IMR-90 (cell line): ENCODE results near the gene RBM39. TPM values are rescaled to one million over a fixed set of nuclear protein-coding genes. Genes with fewer than 3 reads are reported as not detected.

ENCODE experiments used
- ATAC-seq: fragments of 200-7000 bp; cut with Tn5 transposase; 2 replicates; pipeline ENCODE4 v1.9.1; 2020; ENCODE audit warnings: low read depth, mild to moderate bottlenecking, moderate library complexity
- BruUV-seq: library from RNA; stranded (reverse); fragments of 400-500 nt; replicated peaks from 2 replicates; lab custom pipeline; 2021; lab: Mats Ljungman, UMichigan
- CTCF ChIA-PET: fragments of 300-600 bp; formaldehyde crosslinking; extraction: SDS; loops from one replicate; lab custom pipeline; 2021; ENCODE audit warnings: antibody characterized with exemption; lab: Yijun Ruan, JAX
- POLR2A ChIA-PET: fragments of 300-600 bp; sonication (Branson Sonifier 250); formaldehyde crosslinking; loops from one replicate; lab custom pipeline; 2022; ENCODE audit warnings: antibody characterized with exemption; ENCODE audit not compliant: unreplicated experiment; lab: Charles Lee
- DNase-seq: peaks from one replicate; pipeline ENCODE4 v3.0.0; 2013
- H2AFZ ChIP-seq: replicated peaks from 2 replicates; pipeline ENCODE3; 2013; ENCODE audit warnings: low read length, mild to moderate bottlenecking; ENCODE audit not compliant: poor library complexity
- H2AK5ac ChIP-seq: 2 replicates; pipeline ENCODE4 v1.6.1; 2013; ENCODE audit warnings: low read depth, low read length, inconsistent platforms
- H2AK9ac ChIP-seq: replicated peaks from 2 replicates; pipeline ENCODE3; 2013; ENCODE audit warnings: mild to moderate bottlenecking, low read depth, low read length, moderate library complexity; ENCODE audit not compliant: poor library complexity
- H2BK120ac ChIP-seq: 2 replicates; pipeline ENCODE4 v1.6.1; 2013; ENCODE audit warnings: low read depth, low read length, inconsistent platforms
- H2BK15ac ChIP-seq: 3 replicates; pipeline ENCODE4 v1.6.1; 2013; ENCODE audit warnings: low read depth, low read length, inconsistent platforms
- H2BK20ac ChIP-seq: 2 replicates; pipeline ENCODE4 v1.6.1; 2013; ENCODE audit warnings: low read depth, mild to moderate bottlenecking, inconsistent platforms, low read length, moderate library complexity
- H2BK5ac ChIP-seq: 2 replicates; pipeline ENCODE4 v1.6.1; 2013; ENCODE audit warnings: mild to moderate bottlenecking, low read depth, low read length, inconsistent platforms; ENCODE audit not compliant: poor library complexity, severe bottlenecking
- H3K14ac ChIP-seq: replicated peaks from 2 replicates; pipeline ENCODE4 v1.6.1; 2013; ENCODE audit warnings: low read depth, low read length, inconsistent platforms
- H3K18ac ChIP-seq: 2 replicates; pipeline ENCODE4 v1.6.1; 2013; ENCODE audit warnings: low read depth, low read length, control low read depth
- H3K23ac ChIP-seq: 2 replicates; pipeline ENCODE4 v1.6.1; 2013; ENCODE audit warnings: low read depth, low read length, inconsistent platforms
- H3K27ac ChIP-seq: 2 replicates; pipeline ENCODE4 v1.5.1; 2013; ENCODE audit warnings: mild to moderate bottlenecking, control low read depth, low read length; ENCODE audit not compliant: insufficient read depth
- H3K27me3 ChIP-seq: 2 replicates; pipeline ENCODE4 v1.6.1; 2013; ENCODE audit warnings: low read length; ENCODE audit not compliant: control insufficient read depth, insufficient read depth
- H3K36me3 ChIP-seq: 2 replicates; pipeline ENCODE4 v1.6.1; 2013; ENCODE audit warnings: low read length, mixed read lengths; ENCODE audit not compliant: control insufficient read depth, insufficient read depth
- H3K4ac ChIP-seq: 2 replicates; pipeline ENCODE4 v1.6.1; 2013; ENCODE audit warnings: low read depth, low read length, inconsistent platforms
- H3K4me1 ChIP-seq: 2 replicates; pipeline ENCODE4 v1.6.1; 2013; ENCODE audit warnings: low read length, mixed read lengths; ENCODE audit not compliant: control insufficient read depth, insufficient read depth
- H3K4me2 ChIP-seq: 2 replicates; pipeline ENCODE4 v1.6.1; 2013; ENCODE audit warnings: low read depth, mild to moderate bottlenecking, control low read depth, low read length, moderate library complexity
- H3K4me3 ChIP-seq: 2 replicates; pipeline ENCODE4 v1.5.1; 2013; ENCODE audit warnings: low read depth, mild to moderate bottlenecking, control low read depth, low read length, moderate library complexity; ENCODE audit not compliant: insufficient read depth
- H3K56ac ChIP-seq: 2 replicates; pipeline ENCODE4 v1.6.1; 2013; ENCODE audit warnings: low read length, inconsistent platforms; ENCODE audit not compliant: insufficient read depth; ENCODE audit errors: extremely low read depth
- H3K79me1 ChIP-seq, 2 experiments: 2 replicates each; pipeline ENCODE4 v1.6.1; 2013; ENCODE audit warnings: low read length in 2 of 2, inconsistent platforms in 1 of 2, low read depth in 1 of 2
- H3K9ac ChIP-seq: 2 replicates; pipeline ENCODE4 v1.6.1; 2013; ENCODE audit warnings: low read depth, low read length, control low read depth
- H3K9me1 ChIP-seq: 2 replicates; pipeline ENCODE4 v1.6.1; 2013; ENCODE audit warnings: low read length, inconsistent platforms; ENCODE audit not compliant: insufficient read depth
- H3K9me3 ChIP-seq: 2 replicates; pipeline ENCODE4 v1.6.1; 2013; ENCODE audit warnings: low read length; ENCODE audit not compliant: control insufficient read depth, insufficient read depth
- H4K20me1 ChIP-seq: 2 replicates; pipeline ENCODE4 v1.6.1; 2013; ENCODE audit warnings: low read length, inconsistent platforms; ENCODE audit not compliant: insufficient read depth
- H4K5ac ChIP-seq: 2 replicates; pipeline ENCODE4 v1.6.1; 2013; ENCODE audit warnings: mild to moderate bottlenecking, low read depth, low read length, control low read depth
- H4K8ac ChIP-seq, 2 experiments: 2 replicates each; pipeline ENCODE4 v1.6.1; 2013; ENCODE audit warnings: low read depth in 2 of 2, low read length in 2 of 2, control low read depth in 1 of 2, inconsistent platforms in 1 of 2
- H4K91ac ChIP-seq: 2 replicates; pipeline ENCODE4 v1.6.1; 2013; ENCODE audit warnings: low read depth, low read length, inconsistent platforms; ENCODE audit not compliant: insufficient read depth
- BHLHE40 ChIP-seq: fragments of 150-350 bp; IDR thresholded peaks from 2 replicates; pipeline ENCODE4 v1.6.1; 2016; ENCODE audit warnings: mild to moderate bottlenecking, low read depth, low read length
- CEBPB ChIP-seq: IDR thresholded peaks from 2 replicates; pipeline ENCODE4 v1.6.1; 2012; ENCODE audit warnings: low read depth, low read length, improper control_type of control experiment
- CHD1 ChIP-seq: IDR thresholded peaks from 2 replicates; pipeline ENCODE4 v1.6.1; 2012; ENCODE audit warnings: low read depth, low read length, improper control_type of control experiment
- FOS ChIP-seq: fragments of 150-350 bp; IDR thresholded peaks from 2 replicates; pipeline ENCODE4 v1.6.1; 2016; ENCODE audit warnings: low read depth, low read length
- MAFK ChIP-seq: IDR thresholded peaks from 2 replicates; pipeline ENCODE4 v1.6.1; 2012; ENCODE audit warnings: low read depth, low read length, improper control_type of control experiment
- MAZ ChIP-seq: IDR thresholded peaks from 2 replicates; pipeline ENCODE4 v1.6.1; 2012; ENCODE audit warnings: low read depth, mild to moderate bottlenecking, low read length, improper control_type of control experiment, moderate library complexity, borderline replicate concordance
- MXI1 ChIP-seq: IDR thresholded peaks from 2 replicates; pipeline ENCODE4 v1.6.1; 2012; ENCODE audit warnings: low read depth, mild to moderate bottlenecking, low read length, moderate library complexity, borderline replicate concordance
- NFE2L2 ChIP-seq: fragments of 150-350 bp; IDR thresholded peaks from 2 replicates; pipeline ENCODE4 v1.6.1; 2016; ENCODE audit warnings: low read depth, mild to moderate bottlenecking, low read length
- POLR2A ChIP-seq: IDR thresholded peaks from 2 replicates; pipeline ENCODE4 v1.6.1; 2012; ENCODE audit warnings: mild to moderate bottlenecking, low read depth, low read length
- RAD21 ChIP-seq: IDR thresholded peaks from 2 replicates; pipeline ENCODE4 v1.6.1; 2012; ENCODE audit warnings: low read length, improper control_type of control experiment
- RCOR1 ChIP-seq: IDR thresholded peaks from 2 replicates; pipeline ENCODE4 v1.6.1; 2012; ENCODE audit warnings: mild to moderate bottlenecking, low read length, improper control_type of control experiment; ENCODE audit not compliant: insufficient replicate concordance
- RFX5 ChIP-seq: IDR thresholded peaks from 2 replicates; pipeline ENCODE4 v1.8.0; 2012; ENCODE audit warnings: low read depth, mild to moderate bottlenecking, low read length, moderate library complexity
- SMC3 ChIP-seq: fragments of 150-350 bp; IDR thresholded peaks from 2 replicates; pipeline ENCODE4 v1.6.1; 2016; ENCODE audit warnings: low read depth, mild to moderate bottlenecking, antibody characterized with exemption, low read length, moderate library complexity
- WGBS, 2 experiments: methylation state at CpG; one replicate each; pipeline versions ENCODE4 v1.1.5 to v1.1.7; 2013; ENCODE audit warnings: missing lambda C conversion rate in 2 of 2; ENCODE audit not compliant: insufficient read length in 1 of 2; ENCODE audit errors: extremely low coverage in 2 of 2; 5-methylcytosine and 5-hydroxymethylcytosine counted together
- dilution Hi-C: fragments of 300-500 bp; cut with HindIII; formaldehyde crosslinking; loops from one replicate; pipeline ENCODE4 v1.14.3; 2018; ENCODE audit warnings: low sequenced_read_pairs; ENCODE audit not compliant: unreplicated experiment
- in situ Hi-C: fragments of 300-500 bp; cut with MboI; formaldehyde crosslinking; loops from 3 replicates; pipeline ENCODE4 v1.14.3; 2019; ENCODE audit warnings: low sequenced_read_pairs, inconsistent platforms, mixed read lengths
- intact Hi-C: fragments of 100-400 bp; cut with micrococcal nuclease; formaldehyde crosslinking; loops from 2 replicates; pipeline ENCODE4 v1.10.0; 2022
- polyA plus RNA-seq, 3 experiments: library from polyadenylated mRNA; depleted of rRNA; stranded (reverse); fragments of >200 nt; gene quantifications; 2 replicates each; pipeline ENCODE4 v1.2.3, GENCODE V29; 2012; ENCODE audit warnings: low replicate concordance in 1 of 3
- total RNA-seq: library from RNA; depleted of rRNA; stranded (reverse); fragments of >200 nt; gene quantifications from 2 replicates; pipeline ENCODE4 v1.2.3, GENCODE V29; 2012
- TF ChIP-seq, protein P1 (sequence below): fragments of 150-350 bp; IDR thresholded peaks from 2 replicates; pipeline ENCODE4 v1.6.1; 2017; ENCODE audit warnings: mild to moderate bottlenecking, antibody characterized with exemption, low read length, low read depth
- TF ChIP-seq, protein P2 (sequence below): fragments of 150-350 bp; IDR thresholded peaks from 2 replicates; pipeline ENCODE4 v1.6.1; 2016; ENCODE audit warnings: low read depth, mild to moderate bottlenecking, low read length, moderate library complexity, borderline replicate concordance
- TF ChIP-seq, protein P3 (sequence below): conservative IDR thresholded peaks from 2 replicates; pipeline ENCODE4 v1.5.1; 2012; ENCODE audit warnings: mild to moderate bottlenecking, low read depth, low read length, improper control_type of control experiment

The RBM39 gene
- total and polyA plus RNA-seq, 2 of the 4 experiments (the other 2 are of a cell fraction), result 106 to 166 TPM

DNA sequence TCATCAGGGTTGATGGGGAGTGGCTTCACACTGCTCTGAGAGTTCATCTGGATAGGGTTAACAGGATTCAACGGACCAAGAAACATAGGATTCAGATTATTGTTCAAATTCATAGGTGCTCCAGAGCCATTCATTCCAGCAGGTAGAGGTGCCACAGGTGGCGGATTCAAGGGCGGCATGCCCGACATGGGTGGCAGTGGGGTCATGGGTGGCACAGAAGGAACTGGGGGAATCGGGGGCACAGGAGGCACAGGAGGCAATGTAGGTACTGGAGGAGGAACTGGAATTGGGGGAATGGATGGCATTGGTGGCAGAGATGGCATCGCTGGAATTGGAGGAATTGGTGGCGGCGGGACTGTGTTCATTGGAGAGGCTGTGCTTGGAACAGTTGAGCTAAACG is 87.6 kb downstream of the RBM39 start:
- H3K27me3 ChIP-seq, result no peaks in the 10 kb centered on the region
- in situ Hi-C loops (no loop called here), intact Hi-C loops (no loop called here), dilution Hi-C loops (no loop called here)
- no TSS peak for BruUV-seq
- H3K4me3 ChIP-seq, result no peak overlapping the region
- H2AFZ ChIP-seq, result no peak overlapping the region
- peaks cover 25 to 70% of the 10 kb centered on the region in 2 experiments for H3K79me1 ChIP-seq
- no peak overlapping the region for H4K5ac ChIP-seq
- no peak overlapping the region for H4K91ac ChIP-seq
- no peaks in the 10 kb centered on the region for H3K9me3 ChIP-seq
- H2BK120ac ChIP-seq, result no peak overlapping the region
- no peak overlapping the region for H3K4me2 ChIP-seq
- no peak overlapping the region for H2AK9ac ChIP-seq
- DNase-seq (no peak), ATAC-seq (no peak)
- no peak overlapping the region for H3K56ac ChIP-seq
- H4K8ac ChIP-seq, result no peak overlapping the region
- H3K4me1 ChIP-seq, result peaks cover 9% of the 10 kb centered on the region
- no peak overlapping the region for H3K14ac ChIP-seq
- peaks cover 16% of the 10 kb centered on the region for H3K9me1 ChIP-seq
- H4K20me1 ChIP-seq, result peaks cover 91% of the 10 kb centered on the region
- POLR2A ChIA-PET, result no interaction called here
- no peak overlapping the region for H3K27ac ChIP-seq
- no peak overlapping the region for H2BK5ac ChIP-seq
- no peak overlapping the region for H3K23ac ChIP-seq
- H3K9ac ChIP-seq, result no peak overlapping the region
- no peak overlapping the region for H3K18ac ChIP-seq
- H2BK20ac ChIP-seq, result no peak overlapping the region
- WGBS, 2 experiments, result 99% methylated on average over 8 of the region's 9 CpGs; no CpG with 5 or more reads in 1 of the 2 experiments
- TF ChIP-seq, protein P1, sequence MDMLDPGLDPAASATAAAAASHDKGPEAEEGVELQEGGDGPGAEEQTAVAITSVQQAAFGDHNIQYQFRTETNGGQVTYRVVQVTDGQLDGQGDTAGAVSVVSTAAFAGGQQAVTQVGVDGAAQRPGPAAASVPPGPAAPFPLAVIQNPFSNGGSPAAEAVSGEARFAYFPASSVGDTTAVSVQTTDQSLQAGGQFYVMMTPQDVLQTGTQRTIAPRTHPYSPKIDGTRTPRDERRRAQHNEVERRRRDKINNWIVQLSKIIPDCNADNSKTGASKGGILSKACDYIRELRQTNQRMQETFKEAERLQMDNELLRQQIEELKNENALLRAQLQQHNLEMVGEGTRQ, result no peak
- TF ChIP-seq, protein P2, sequence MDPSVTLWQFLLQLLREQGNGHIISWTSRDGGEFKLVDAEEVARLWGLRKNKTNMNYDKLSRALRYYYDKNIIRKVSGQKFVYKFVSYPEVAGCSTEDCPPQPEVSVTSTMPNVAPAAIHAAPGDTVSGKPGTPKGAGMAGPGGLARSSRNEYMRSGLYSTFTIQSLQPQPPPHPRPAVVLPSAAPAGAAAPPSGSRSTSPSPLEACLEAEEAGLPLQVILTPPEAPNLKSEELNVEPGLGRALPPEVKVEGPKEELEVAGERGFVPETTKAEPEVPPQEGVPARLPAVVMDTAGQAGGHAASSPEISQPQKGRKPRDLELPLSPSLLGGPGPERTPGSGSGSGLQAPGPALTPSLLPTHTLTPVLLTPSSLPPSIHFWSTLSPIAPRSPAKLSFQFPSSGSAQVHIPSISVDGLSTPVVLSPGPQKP, result no peak
- TF ChIP-seq RFX5, result no peak
- no peak for TF ChIP-seq BHLHE40
- no peak for TF ChIP-seq RAD21
- no peak for TF ChIP-seq POLR2A
- TF ChIP-seq FOS, result no peak
- no peak for TF ChIP-seq MAZ
- no peak for TF ChIP-seq CEBPB
- TF ChIP-seq SMC3, result no peak
- TF ChIP-seq, protein P3, sequence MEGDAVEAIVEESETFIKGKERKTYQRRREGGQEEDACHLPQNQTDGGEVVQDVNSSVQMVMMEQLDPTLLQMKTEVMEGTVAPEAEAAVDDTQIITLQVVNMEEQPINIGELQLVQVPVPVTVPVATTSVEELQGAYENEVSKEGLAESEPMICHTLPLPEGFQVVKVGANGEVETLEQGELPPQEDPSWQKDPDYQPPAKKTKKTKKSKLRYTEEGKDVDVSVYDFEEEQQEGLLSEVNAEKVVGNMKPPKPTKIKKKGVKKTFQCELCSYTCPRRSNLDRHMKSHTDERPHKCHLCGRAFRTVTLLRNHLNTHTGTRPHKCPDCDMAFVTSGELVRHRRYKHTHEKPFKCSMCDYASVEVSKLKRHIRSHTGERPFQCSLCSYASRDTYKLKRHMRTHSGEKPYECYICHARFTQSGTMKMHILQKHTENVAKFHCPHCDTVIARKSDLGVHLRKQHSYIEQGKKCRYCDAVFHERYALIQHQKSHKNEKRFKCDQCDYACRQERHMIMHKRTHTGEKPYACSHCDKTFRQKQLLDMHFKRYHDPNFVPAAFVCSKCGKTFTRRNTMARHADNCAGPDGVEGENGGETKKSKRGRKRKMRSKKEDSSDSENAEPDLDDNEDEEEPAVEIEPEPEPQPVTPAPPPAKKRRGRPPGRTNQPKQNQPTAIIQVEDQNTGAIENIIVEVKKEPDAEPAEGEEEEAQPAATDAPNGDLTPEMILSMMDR, result no peak
- no peak for TF ChIP-seq NFE2L2
- TF ChIP-seq MAFK, result no peak
- TF ChIP-seq RCOR1, result no peak
- TF ChIP-seq CHD1, result no peak
- no peak for TF ChIP-seq MXI1
- H2AK5ac ChIP-seq, result no peak overlapping the region
- H2BK15ac ChIP-seq, result no peak overlapping the region
- CTCF ChIA-PET, result no interaction called here
- peaks cover 23% of the 10 kb centered on the region for H3K36me3 ChIP-seq
- no peak overlapping the region for H3K4ac ChIP-seq
